Upper lobe of left lung (tissue), 6 donors: Measurements from ENCODE around the gene POC5. TPM values are rescaled to one million over a fixed set of nuclear protein-coding genes. Genes with fewer than 3 reads are reported as not detected.

Source experiments
- ATAC-seq, 2 donors: fragments of 200-7000 bp; cut with Tn5 transposase; one replicate each; pipeline ENCODE4 v1.9.1; 2022; ENCODE audit warnings: mild to moderate bottlenecking in 2 of 2, moderate library complexity in 2 of 2; ENCODE audit not compliant: low FRiP score in 2 of 2
- DNase-seq, 2 donors: peaks; one replicate each; pipeline ENCODE4 v3.0.0-alpha.2; 2019 to 2020
- H3K27ac ChIP-seq, 4 donors: fragments of 200-600 bp; sonication (generic); one replicate each; pipeline ENCODE4 v1.5.1; 2016 to 2019
- H3K27me3 ChIP-seq, 4 donors: fragments of 200-600 bp; sonication (generic); one replicate each; pipeline ENCODE4 v1.5.1; 2017 to 2019
- H3K36me3 ChIP-seq, 4 donors: fragments of 200-600 bp; sonication (generic); one replicate each; pipeline ENCODE4 v1.5.1; 2016 to 2019
- H3K4me1 ChIP-seq, 4 donors: fragments of 200-600 bp; sonication (generic); one replicate each; pipeline ENCODE4 v1.5.1; 2018 to 2019
- H3K4me3 ChIP-seq, 4 donors: fragments of 200-600 bp; sonication (generic); one replicate each; pipeline ENCODE4 v1.5.1; 2017 to 2019; ENCODE audit warnings: mild to moderate bottlenecking in 2 of 4, moderate library complexity in 1 of 4
- H3K9me3 ChIP-seq, 4 donors: fragments of 200-600 bp; sonication (generic); one replicate each; pipeline ENCODE4 v1.5.1; 2018 to 2019
- CTCF ChIP-seq, 6 experiments: fragments of 450-650 bp in 4 of 6; fragments of 200-600 bp in 2 of 6; sonication (generic) in 2 of 6; IDR thresholded peaks; one replicate each; pipeline ENCODE4 v1.5.1; 2016 to 2019; ENCODE audit warnings: antibody characterized with exemption in 6 of 6
- EP300 ChIP-seq, 4 donors: sonication (generic); formaldehyde crosslinking; IDR thresholded peaks; one replicate each; pipeline ENCODE4 v1.5.1; 2017; ENCODE audit warnings: antibody characterized with exemption in 4 of 4, control low read depth in 2 of 4
- POLR2A ChIP-seq, 4 donors: fragments of 450-650 bp; IDR thresholded peaks; one replicate each; pipeline ENCODE4 v1.5.1; 2016 to 2017; ENCODE audit warnings: antibody characterized with exemption in 4 of 4, mild to moderate bottlenecking in 2 of 4
- POLR2AphosphoS5 ChIP-seq, 2 donors: sonication (generic); formaldehyde crosslinking; IDR thresholded peaks; one replicate each; pipeline ENCODE4 v1.5.1; 2017; ENCODE audit warnings: antibody characterized with exemption in 2 of 2
- WGBS, 2 donors: methylation state at CpG; one replicate each; pipeline ENCODE4 v1.1.5; 2017 to 2018; 5-methylcytosine and 5-hydroxymethylcytosine counted together
- total RNA-seq, 6 donors: library from RNA; depleted of rRNA in 4 of 6; stranded (reverse); fragments of >200 nt in 4 of 6; gene quantifications; one replicate each; pipeline versions ENCODE4 v1.1.0 to v1.2.1, GENCODE V29; 2016 to 2021
- donor health status: DM: no; HTN: no; CAD: no; lungs with moderate emphysema.
- donor health status: DM: no; HTN: yes; CAD: no; lungs with severe emphysema.

POC5 gene
- total RNA-seq, 6 donors from 2014 or later, result 8.9 to 46.2 (median 12.2) TPM

- Histone ChIP-seq H3K27ac (no peak overlapping the region), H3K9me3 (no peaks in the 10 kb centered on the region), H3K36me3 (no peaks in the 10 kb centered on the region), H3K4me3 (no peak overlapping the region), H3K4me1 (peaks cover 3 to 10% (median 8%) of the 10 kb centered on the region in 4 donors), H3K27me3 (no peaks in the 10 kb centered on the region)
- TF ChIP-seq POLR2A (IDR thresholded peaks at IDR 0.05) (no peak), CTCF (IDR thresholded peaks at IDR 0.05) (no peak), EP300 (IDR thresholded peaks at IDR 0.05) (no peak), POLR2AphosphoS5 (IDR thresholded peaks at IDR 0.05) (no peak)
- ATAC-seq (no peak), DNase-seq (no peak)
- WGBS, 2 donors, result 74 to 88% methylated on average over 6 of the region's 6 CpGs
These were observed 50.4 kb downstream of the POC5 start for GRCh38 chr5:75666801-75667200.

GRCh38 chr5:75664979-75665378, 52.3 kb downstream of the POC5 start:
- H3K27me3 ChIP-seq, result no peaks in the 10 kb centered on the region
- H3K4me3 ChIP-seq, result no peak overlapping the region
- WGBS, 2 donors, result 88 to 98% methylated on average over 2 of the region's 2 CpGs
- DNase-seq (no peak), ATAC-seq (no peak)
- peaks cover 3 to 10% (median 8%) of the 10 kb centered on the region in 4 donors for H3K4me1 ChIP-seq
- no peak for TF ChIP-seq POLR2A (IDR thresholded peaks at IDR 0.05)
- no peak for TF ChIP-seq POLR2AphosphoS5 (IDR thresholded peaks at IDR 0.05)
- no peak for TF ChIP-seq EP300 (IDR thresholded peaks at IDR 0.05)
- no peak for TF ChIP-seq CTCF (IDR thresholded peaks at IDR 0.05)
- H3K27ac ChIP-seq, result no peak overlapping the region
- H3K9me3 ChIP-seq, result no peaks in the 10 kb centered on the region
- no peaks in the 10 kb centered on the region for H3K36me3 ChIP-seq

- Histone ChIP-seq H3K27me3 (no peaks in the 10 kb centered on the region), H3K4me3 (no peak overlapping the region), H3K4me1 (peaks cover 2 to 6% (median 3%) of the 10 kb centered on the region in 4 donors), H3K9me3 (no peaks in the 10 kb centered on the region), H3K27ac (no peak overlapping the region), H3K36me3 (no peaks in the 10 kb centered on the region)
- no peak for ATAC-seq
- no peak for TF ChIP-seq POLR2A (IDR thresholded peaks at IDR 0.05)
- no peak for TF ChIP-seq CTCF (IDR thresholded peaks at IDR 0.05)
- no peak for TF ChIP-seq EP300 (IDR thresholded peaks at IDR 0.05)
- TF ChIP-seq POLR2AphosphoS5 (IDR thresholded peaks at IDR 0.05), result no peak
- 84 to 86% methylated on average over 12 of the region's 12 CpGs for WGBS, 2 donors
- DNase-seq, result no peak
These were observed 53.5 kb downstream of the POC5 start for GRCh38 chr5:75663579-75664284.

- Histone ChIP-seq H3K27me3 (no peaks in the 10 kb centered on the region), H3K36me3 (no peaks in the 10 kb centered on the region), H3K4me3 (no peak overlapping the region), H3K4me1 (no peaks in the 10 kb centered on the region), H3K27ac (no peak overlapping the region), H3K9me3 (no peaks in the 10 kb centered on the region)
- ATAC-seq (no peak), DNase-seq (no peak)
- TF ChIP-seq CTCF (IDR thresholded peaks at IDR 0.05) (no peak), POLR2AphosphoS5 (IDR thresholded peaks at IDR 0.05) (no peak), POLR2A (IDR thresholded peaks at IDR 0.05) (no peak), EP300 (IDR thresholded peaks at IDR 0.05) (no peak)
- WGBS, 2 donors, result 94% methylated on average over 2 of the region's 2 CpGs
These were observed 55.2 kb downstream of the POC5 start for GRCh38 chr5:75662061-75662460.
